CD14-positive monocyte (primary cell): ENCODE results near the gene TTYH3. TPM values are rescaled to one million over a fixed set of nuclear protein-coding genes. Genes with fewer than 3 reads are reported as not detected.

Experiments used
- DNase-seq, 3 donors: peaks; one replicate each; pipeline ENCODE4 v3.0.0-alpha.2; 2011 to 2022
- H2AFZ ChIP-seq: 2 replicates; pipeline ENCODE4 v1.6.0; 2012; ENCODE audit warnings: mild to moderate bottlenecking, low read depth, low read length, inconsistent platforms; ENCODE audit not compliant: insufficient read depth, poor library complexity, severe bottlenecking
- H3K27ac ChIP-seq, 2 donors: 1 replicate in 1 of 2; 2 replicates in 1 of 2; pipeline ENCODE4 v1.5.1; 2012 to 2013; ENCODE audit warnings: low read length in 2 of 2, control low read depth in 1 of 2, inconsistent platforms in 1 of 2, low read depth in 1 of 2, mild to moderate bottlenecking in 1 of 2
- H3K27me3 ChIP-seq, 2 donors: one replicate each; pipeline versions ENCODE4 v1.6.0 to v1.6.1; 2011 to 2013; ENCODE audit warnings: low read length in 2 of 2; ENCODE audit not compliant: control insufficient read depth in 2 of 2, insufficient read depth in 2 of 2
- H3K36me3 ChIP-seq, 2 donors: replicated peaks in 1 of 2; 1 replicate in 1 of 2; 2 replicates in 1 of 2; pipeline versions ENCODE4 v1.5.1 to v1.6.1; 2012 to 2013; ENCODE audit warnings: low read length in 2 of 2, control low read depth in 1 of 2, inconsistent platforms in 1 of 2, mild to moderate bottlenecking in 1 of 2; ENCODE audit not compliant: insufficient read depth in 2 of 2, control insufficient read depth in 1 of 2
- H3K4me1 ChIP-seq, 2 donors: 1 replicate in 1 of 2; 2 replicates in 1 of 2; pipeline versions ENCODE4 v1.5.1 to v1.6.1; 2012 to 2013; ENCODE audit warnings: low read length in 2 of 2, control low read depth in 1 of 2, inconsistent platforms in 1 of 2, mild to moderate bottlenecking in 1 of 2, moderate library complexity in 1 of 2; ENCODE audit not compliant: insufficient read depth in 2 of 2, control insufficient read depth in 1 of 2
- H3K4me2 ChIP-seq: replicated peaks from 2 replicates; pipeline ENCODE3; 2012; ENCODE audit warnings: low read length, moderate library complexity, mild to moderate bottlenecking; ENCODE audit not compliant: poor library complexity, severe bottlenecking; ENCODE audit errors: extremely low read depth
- H3K4me3 ChIP-seq, 3 experiments: fragments of 200-600 bp in 1 of 3; sonication (generic) in 1 of 3; replicated peaks in 1 of 3; 1 replicate in 2 of 3; 2 replicates in 1 of 3; pipeline ENCODE4 v1.5.1; 2011 to 2013; ENCODE audit warnings: low read length in 3 of 3, mild to moderate bottlenecking in 3 of 3, control low read depth in 2 of 3, low read depth in 2 of 3, inconsistent platforms in 1 of 3, moderate library complexity in 1 of 3
- H3K79me2 ChIP-seq: 2 replicates; pipeline ENCODE4 v1.6.0; 2012; ENCODE audit warnings: mild to moderate bottlenecking, control low read depth, inconsistent platforms, low read length, moderate library complexity; ENCODE audit not compliant: insufficient read depth
- H3K9ac ChIP-seq: 2 replicates; pipeline ENCODE4 v1.6.0; 2017; ENCODE audit warnings: low read length, mild to moderate bottlenecking; ENCODE audit not compliant: insufficient read depth, poor library complexity, severe bottlenecking
- H3K9me3 ChIP-seq, 2 donors: replicated peaks in 1 of 2; 1 replicate in 1 of 2; 2 replicates in 1 of 2; pipeline versions ENCODE4 v1.5.1 to v1.6.1; 2012 to 2013; ENCODE audit warnings: low read length in 2 of 2, control low read depth in 1 of 2; ENCODE audit not compliant: control insufficient read depth in 1 of 2, insufficient read depth in 1 of 2
- H4K20me1 ChIP-seq: 2 replicates; pipeline ENCODE4 v1.6.0; 2012; ENCODE audit warnings: mild to moderate bottlenecking, low read length, control low read depth, moderate library complexity; ENCODE audit not compliant: insufficient read depth
- H3K27ac Mint-ChIP-seq, 7 donors: one replicate each; pipeline ENCODE4 v1.8.0; 2020; ENCODE audit warnings: mild to moderate bottlenecking in 7 of 7, mixed read lengths in 7 of 7, moderate library complexity in 6 of 7, inconsistent platforms in 2 of 7
- H3K27me3 Mint-ChIP-seq, 3 donors: one replicate each; pipeline ENCODE4 v1.8.0; 2021 to 2022; ENCODE audit warnings: low read depth in 3 of 3, mild to moderate bottlenecking in 3 of 3, mixed read lengths in 3 of 3, moderate library complexity in 3 of 3, inconsistent platforms in 1 of 3
- H3K36me3 Mint-ChIP-seq, 2 donors: one replicate each; pipeline ENCODE4 v1.8.0; 2020; ENCODE audit warnings: mixed read lengths in 2 of 2, inconsistent platforms in 1 of 2, mild to moderate bottlenecking in 1 of 2
- H3K4me1 Mint-ChIP-seq: one replicate; pipeline ENCODE4 v1.8.0; 2020; ENCODE audit warnings: mild to moderate bottlenecking, mixed read lengths
- H3K4me3 Mint-ChIP-seq, 2 donors: one replicate each; pipeline ENCODE4 v1.8.0; 2020; ENCODE audit warnings: mild to moderate bottlenecking in 2 of 2, mixed read lengths in 2 of 2, moderate library complexity in 1 of 2
- H3K9me3 Mint-ChIP-seq, 7 donors: one replicate each; pipeline ENCODE4 v1.8.0; 2020 to 2022; ENCODE audit warnings: mixed read lengths in 7 of 7, mild to moderate bottlenecking in 6 of 7, moderate library complexity in 6 of 7, inconsistent platforms in 2 of 7
- WGBS: methylation state at CpG from one replicate; pipeline ENCODE4 v1.1.5; 2013; ENCODE audit warnings: missing lambda C conversion rate; ENCODE audit not compliant: insufficient coverage; 5-methylcytosine and 5-hydroxymethylcytosine counted together
- intact Hi-C, 2 donors: fragments of 100-400 bp; cut with micrococcal nuclease; formaldehyde crosslinking; loops; one replicate each; pipeline versions ENCODE4 v1.15.0 to v1.15.1; 2023
- polyA plus RNA-seq, 3 donors: library from polyadenylated mRNA; depleted of rRNA in 1 of 3; unstranded in 2 of 3; stranded (reverse) in 1 of 3; fragments of 300-500 nt in 2 of 3; fragments of >200 nt in 1 of 3; fragmentation: Illumina TruSeq in 2 of 3; gene quantifications; 1 replicate in 2 of 3; 2 replicates in 1 of 3; pipeline ENCODE4 v1.2.3, GENCODE V29; 2012 to 2021
- TF ChIP-seq, protein P1 (sequence below): fragments of 200-600 bp; IDR thresholded peaks from one replicate; pipeline ENCODE4 v1.8.0; 2022; ENCODE audit warnings: antibody characterized with exemption, mild to moderate bottlenecking

The TTYH3 gene
- polyA plus RNA-seq, 3 donors, result 13.4 to 73.5 (median 17.4) TPM

DNA sequence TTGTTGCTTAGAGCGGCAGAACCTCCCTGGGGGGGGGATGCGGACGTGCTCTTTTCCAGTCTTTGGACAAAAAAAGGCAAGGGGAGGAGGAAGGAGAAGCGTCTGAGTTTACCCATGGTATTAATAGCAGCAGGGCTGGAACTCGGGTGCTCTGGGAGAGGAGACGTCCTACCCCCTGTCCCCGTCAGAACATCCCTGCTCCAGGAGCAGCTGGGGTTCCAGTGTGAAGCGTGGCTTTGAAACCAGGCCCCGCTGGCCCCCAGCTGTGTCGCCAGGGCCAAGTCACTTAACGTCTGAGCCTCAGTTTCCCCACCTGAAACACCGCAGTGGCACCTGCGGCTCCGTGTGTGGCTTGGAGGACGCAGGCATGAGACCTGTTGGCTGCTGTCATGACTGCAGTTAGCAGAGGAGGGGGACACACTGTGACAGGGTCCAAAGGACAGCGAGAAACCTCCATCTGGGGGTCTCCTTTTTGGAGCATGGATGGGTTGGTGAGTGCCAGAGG is 57.6 kb downstream of the TTYH3 start:
- no peak overlapping the region for H2AFZ ChIP-seq
- no peak overlapping the region for H3K4me3 ChIP-seq
- no peaks in the 10 kb centered on the region for H3K36me3 ChIP-seq
- H3K79me2 ChIP-seq, result no peaks in the 10 kb centered on the region
- H4K20me1 ChIP-seq, result no peaks in the 10 kb centered on the region
- H3K27me3 Mint-ChIP-seq, result peaks cover 45 to 66% (median 60%) of the 10 kb centered on the region in 3 donors
- H3K27ac Mint-ChIP-seq, result peak overlapping the region in 3 of 7 donors; percentile 73 to 82 (median 75)
- no peak overlapping the region for H3K27ac ChIP-seq
- no peak overlapping the region for H3K4me2 ChIP-seq
- 75% methylated on average over 11 of the region's 16 CpGs for WGBS
- DNase-seq, result no peak
- H3K4me3 Mint-ChIP-seq, result peak overlapping the region in 1 of 2 donors; percentile 85
- H3K9me3 ChIP-seq, result no peaks in the 10 kb centered on the region
- peaks cover 0 to 13% (median 3%) of the 10 kb centered on the region in 7 donors for H3K9me3 Mint-ChIP-seq
- TF ChIP-seq, protein P1, sequence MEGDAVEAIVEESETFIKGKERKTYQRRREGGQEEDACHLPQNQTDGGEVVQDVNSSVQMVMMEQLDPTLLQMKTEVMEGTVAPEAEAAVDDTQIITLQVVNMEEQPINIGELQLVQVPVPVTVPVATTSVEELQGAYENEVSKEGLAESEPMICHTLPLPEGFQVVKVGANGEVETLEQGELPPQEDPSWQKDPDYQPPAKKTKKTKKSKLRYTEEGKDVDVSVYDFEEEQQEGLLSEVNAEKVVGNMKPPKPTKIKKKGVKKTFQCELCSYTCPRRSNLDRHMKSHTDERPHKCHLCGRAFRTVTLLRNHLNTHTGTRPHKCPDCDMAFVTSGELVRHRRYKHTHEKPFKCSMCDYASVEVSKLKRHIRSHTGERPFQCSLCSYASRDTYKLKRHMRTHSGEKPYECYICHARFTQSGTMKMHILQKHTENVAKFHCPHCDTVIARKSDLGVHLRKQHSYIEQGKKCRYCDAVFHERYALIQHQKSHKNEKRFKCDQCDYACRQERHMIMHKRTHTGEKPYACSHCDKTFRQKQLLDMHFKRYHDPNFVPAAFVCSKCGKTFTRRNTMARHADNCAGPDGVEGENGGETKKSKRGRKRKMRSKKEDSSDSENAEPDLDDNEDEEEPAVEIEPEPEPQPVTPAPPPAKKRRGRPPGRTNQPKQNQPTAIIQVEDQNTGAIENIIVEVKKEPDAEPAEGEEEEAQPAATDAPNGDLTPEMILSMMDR, result no peak
- H3K27me3 ChIP-seq, result peaks cover 15 to 46% of the 10 kb centered on the region in 2 donors
- peak overlapping the region; percentile 6 for H3K9ac ChIP-seq
- intact Hi-C loops, result loop anchor here in 1 of 2 donors (2.0 kb wide), 1 partner anchor 15 kb away; no protein-coding TSS in a partner anchor
- peaks cover 43% of the 10 kb centered on the region for H3K4me1 Mint-ChIP-seq
- peaks cover 2 to 4% of the 10 kb centered on the region in 2 donors for H3K36me3 Mint-ChIP-seq
- H3K4me1 ChIP-seq, result peaks cover 63 to 67% of the 10 kb centered on the region in 2 donors

- H3K4me1 Mint-ChIP-seq, result peaks cover 43% of the 10 kb centered on the region
- H3K4me2 ChIP-seq, result no peak overlapping the region
- WGBS, result 61% methylated on average over 13 of the region's 23 CpGs
- TF ChIP-seq, protein P1, result no peak
- peak overlapping the region in 1 of 2 donors; percentile 60 for H3K27ac ChIP-seq
- H3K79me2 ChIP-seq, result no peaks in the 10 kb centered on the region
- intact Hi-C loops, result loop anchor here in 1 of 2 donors (2.0 kb wide), 1 partner anchor 15 kb away; no protein-coding TSS in a partner anchor
- H3K9me3 Mint-ChIP-seq, result peaks cover 0 to 13% (median 3%) of the 10 kb centered on the region in 7 donors
- H4K20me1 ChIP-seq, result no peaks in the 10 kb centered on the region
- H3K36me3 Mint-ChIP-seq, result peaks cover 2 to 4% of the 10 kb centered on the region in 2 donors
- H3K4me3 ChIP-seq, result no peak overlapping the region
- H2AFZ ChIP-seq, result no peak overlapping the region
- H3K9me3 ChIP-seq, result no peaks in the 10 kb centered on the region
- H3K9ac ChIP-seq, result peak overlapping the region; percentile 12
- peaks cover 45 to 67% (median 57%) of the 10 kb centered on the region in 3 donors for H3K27me3 Mint-ChIP-seq
- DNase-seq, result peak; percentile 37 to 89 (median 66)
- H3K4me3 Mint-ChIP-seq, result peak overlapping the region in 1 of 2 donors; percentile 85
- H3K27ac Mint-ChIP-seq, result peak overlapping the region in 5 of 7 donors; percentile 57 to 95 (median 76)
- no peaks in the 10 kb centered on the region for H3K36me3 ChIP-seq
- peaks cover 15 to 46% of the 10 kb centered on the region in 2 donors for H3K27me3 ChIP-seq
- H3K4me1 ChIP-seq, result peaks cover 70 to 71% of the 10 kb centered on the region in 2 donors
Observed at GRCh38 chr7:2689951-2690705, 58.3 kb downstream of the TTYH3 start.
